HCT116 (cell line): ENCODE measurements around the gene STON2. TPM values are rescaled to one million over a fixed set of nuclear protein-coding genes. Genes with fewer than 3 reads are reported as not detected.

Experiments
- ATAC-seq: fragments of 200-7000 bp; cut with Tn5 transposase; 2 replicates; pipeline ENCODE4 v1.9.1; 2020; ENCODE audit warnings: mild to moderate bottlenecking, moderate library complexity
- BruUV-seq: library from RNA; stranded (reverse); fragments of 400-500 nt; replicated peaks from 2 replicates; lab custom pipeline; 2021; lab: Mats Ljungman, UMichigan
- CTCF ChIA-PET: fragments of 300-600 bp; sonication (Branson Sonifier 250); formaldehyde crosslinking; loops from one replicate; lab custom pipeline; 2021; ENCODE audit warnings: antibody characterized with exemption; lab: Charles Lee
- POLR2A ChIA-PET: fragments of 300-600, 350-600 bp; sonication (Branson Sonifier 250); formaldehyde crosslinking; loops from one replicate; lab custom pipeline; 2021; ENCODE audit warnings: antibody characterized with exemption; lab: Charles Lee
- RAD21 ChIA-PET, 2 experiments: fragments of 300-600 bp; sonication (Branson Sonifier 250); formaldehyde crosslinking; loops; one replicate each; lab custom pipeline; 2023; ENCODE audit warnings: low total read pairs in 2 of 2; ENCODE audit not compliant: uncharacterized antibody in 2 of 2, unreplicated experiment in 2 of 2, low non-redundant PET in 1 of 2; lab: Charles Lee
- DNase-seq: peaks from one replicate; pipeline ENCODE4 v3.0.0-alpha.2; 2010; ENCODE audit warnings: low read depth, low spot score
- H2AFZ ChIP-seq: fragments of 200-600 bp; shearing (Covaris generic), sonication (generic); 2 replicates; pipeline ENCODE4 v1.6.1; 2017; ENCODE audit warnings: low read depth, mixed run types, mixed read lengths, antibody characterized with exemption, low read length; ENCODE audit not compliant: poor library complexity, severe bottlenecking
- H3K27ac ChIP-seq: 2 replicates; pipeline ENCODE4 v1.5.1; 2012; ENCODE audit warnings: low read depth, low read length
- H3K27me3 ChIP-seq: fragments of 200-600 bp; sonication (generic); 2 replicates; pipeline ENCODE4 v1.6.1; 2016; ENCODE audit warnings: mixed run types, low read length, mixed read lengths; ENCODE audit not compliant: insufficient read depth
- H3K36me3 ChIP-seq, 2 experiments: fragments of 200-500 bp in 1 of 2; fragments of 200-600 bp in 1 of 2; sonication (Bioruptor generic) in 1 of 2; sonication (generic) in 1 of 2; 2 replicates each; pipeline versions ENCODE4 v1.5.1 to v1.6.1; 2014 to 2016; ENCODE audit warnings: low read length in 2 of 2, inconsistent platforms in 1 of 2, mixed read lengths in 1 of 2, mixed run types in 1 of 2; ENCODE audit not compliant: insufficient read depth in 2 of 2, control insufficient read depth in 1 of 2
- H3K4me1 ChIP-seq, 2 experiments: fragments of 200-600 bp in 1 of 2; sonication (generic) in 1 of 2; 2 replicates each; pipeline versions ENCODE4 v1.5.1 to v1.6.1; 2012 to 2017; ENCODE audit warnings: low read length in 2 of 2, inconsistent platforms in 1 of 2, mild to moderate bottlenecking in 1 of 2, mixed read lengths in 1 of 2, mixed run types in 1 of 2, moderate library complexity in 1 of 2; ENCODE audit not compliant: insufficient read depth in 2 of 2, control insufficient read depth in 1 of 2
- H3K4me2 ChIP-seq: fragments of 200-600 bp; sonication (generic); 2 replicates; pipeline ENCODE4 v1.6.1; 2017; ENCODE audit warnings: mixed run types, low read length, mixed read lengths
- H3K4me3 ChIP-seq, 2 experiments: fragments of 200-600 bp in 1 of 2; sonication (generic) in 1 of 2; replicated peaks in 1 of 2; 2 replicates each; pipeline ENCODE4 v1.5.1; 2011 to 2016; ENCODE audit warnings: low read length in 2 of 2, control low read depth in 1 of 2, low read depth in 1 of 2, mild to moderate bottlenecking in 1 of 2, mixed read lengths in 1 of 2, mixed run types in 1 of 2
- H3K79me2 ChIP-seq: fragments of 200-600 bp; sonication (generic); 2 replicates; pipeline ENCODE4 v1.6.1; 2017; ENCODE audit warnings: mild to moderate bottlenecking, mixed run types, low read length, moderate library complexity, mixed read lengths; ENCODE audit not compliant: insufficient read depth
- H3K9ac ChIP-seq: fragments of 200-600 bp; sonication (generic); 2 replicates; pipeline ENCODE4 v1.6.1; 2016; ENCODE audit warnings: low read length, mixed read lengths
- H3K9me2 ChIP-seq: fragments of 200-600 bp; sonication (generic), shearing (Covaris generic); 2 replicates; pipeline ENCODE4 v1.6.1; 2017; ENCODE audit warnings: mixed run types, mild to moderate bottlenecking, moderate library complexity; ENCODE audit not compliant: insufficient read depth
- H3K9me3 ChIP-seq, 2 experiments: fragments of 200-500 bp in 1 of 2; fragments of 200-600 bp in 1 of 2; sonication (Bioruptor generic) in 1 of 2; sonication (generic) in 1 of 2; 2 replicates each; pipeline ENCODE4 v1.6.1; 2014 to 2017; ENCODE audit warnings: low read length in 2 of 2, mixed read lengths in 2 of 2, inconsistent platforms in 1 of 2, low read depth in 1 of 2, mild to moderate bottlenecking in 1 of 2, mixed run types in 1 of 2, moderate library complexity in 1 of 2; ENCODE audit not compliant: control insufficient read depth in 1 of 2, insufficient read depth in 1 of 2
- H4K20me1 ChIP-seq: fragments of 200-600 bp; sonication (generic), shearing (Covaris generic); 2 replicates; pipeline ENCODE4 v1.6.1; 2017; ENCODE audit warnings: mixed run types, mild to moderate bottlenecking, moderate library complexity; ENCODE audit not compliant: insufficient read depth
- ATF3 ChIP-seq: IDR thresholded peaks from 2 replicates; pipeline ENCODE4 v1.6.1; 2012
- CBX3 ChIP-seq: IDR thresholded peaks from 2 replicates; pipeline ENCODE4 v1.6.1; 2012; ENCODE audit warnings: low read depth
- CEBPB ChIP-seq: IDR thresholded peaks from 2 replicates; pipeline ENCODE4 v1.6.1; 2012; ENCODE audit warnings: low read depth
- EGR1 ChIP-seq: IDR thresholded peaks from 2 replicates; pipeline ENCODE4 v1.6.1; 2012; ENCODE audit warnings: low read depth
- EZH2phosphoT487 ChIP-seq: fragments of 200-600 bp; IDR thresholded peaks from 2 replicates; pipeline ENCODE4 v1.6.1; 2018; ENCODE audit warnings: antibody characterized with exemption, borderline replicate concordance
- JUND ChIP-seq: IDR thresholded peaks from 2 replicates; pipeline ENCODE4 v1.6.1; 2012
- MAX ChIP-seq: IDR thresholded peaks from 2 replicates; pipeline ENCODE4 v1.6.1; 2012
- POLR2A ChIP-seq: IDR thresholded peaks from 2 replicates; pipeline ENCODE4 v1.7.0; 2011; ENCODE audit warnings: borderline replicate concordance; ENCODE audit not compliant: insufficient read depth, insufficient read length; ENCODE audit errors: extremely low read depth
- POLR2AphosphoS5 ChIP-seq: IDR thresholded peaks from 2 replicates; pipeline ENCODE4 v1.6.1; 2011; ENCODE audit warnings: mild to moderate bottlenecking, low read depth, low read length, moderate library complexity
- RAD21 ChIP-seq: IDR thresholded peaks from 2 replicates; pipeline ENCODE4 v1.6.1; 2012; ENCODE audit warnings: low read depth, mild to moderate bottlenecking
- REST ChIP-seq: IDR thresholded peaks from 2 replicates; pipeline ENCODE4 v1.6.1; 2012; ENCODE audit warnings: low read depth
- SIN3A ChIP-seq: IDR thresholded peaks from 2 replicates; pipeline ENCODE4 v1.6.1; 2012; ENCODE audit warnings: low read depth
- SP1 ChIP-seq: IDR thresholded peaks from 2 replicates; pipeline ENCODE4 v1.6.1; 2012; ENCODE audit warnings: low read depth
- SRF ChIP-seq: IDR thresholded peaks from 2 replicates; pipeline ENCODE4 v1.6.1; 2012; ENCODE audit warnings: low read depth
- TCF7L2 ChIP-seq: IDR thresholded peaks from 2 replicates; pipeline ENCODE4 v1.7.0; 2011; ENCODE audit warnings: borderline replicate concordance, inconsistent platforms; ENCODE audit not compliant: insufficient read depth, insufficient read length; ENCODE audit errors: extremely low read depth
- ZBTB33 ChIP-seq: IDR thresholded peaks from 2 replicates; pipeline ENCODE4 v1.6.1; 2011; ENCODE audit warnings: mild to moderate bottlenecking, low read length, moderate library complexity; ENCODE audit not compliant: insufficient replicate concordance; ENCODE audit errors: extremely low read depth
- ZFX ChIP-seq: fragments of 450-650 bp; IDR thresholded peaks from 2 replicates; pipeline ENCODE4 v1.6.1; 2017
- intact Hi-C: fragments of 100-400 bp; cut with micrococcal nuclease; formaldehyde crosslinking; loops from 2 replicates; pipeline ENCODE4 v1.10.0; 2022
- total RNA-seq: library from RNA; stranded (reverse); gene quantifications from one replicate; pipeline ENCODE4 v1.2.1, GENCODE V29; 2021; ENCODE audit not compliant: unreplicated experiment

Gene STON2
- total RNA-seq, 1 experiment from 2014 or later, result 4.1 TPM

- intact Hi-C loops, result no loop called here
Measured at GRCh38 chr14:81319314-81319713, 80.8 kb downstream of the STON2 start.

GRCh38 chr14:81315341-81315740, 84.8 kb downstream of the STON2 start:
- Histone ChIP-seq H3K79me2 (no peaks in the 10 kb centered on the region), H3K9me2 (no peaks in the 10 kb centered on the region)
- CTCF ChIA-PET, result no interaction called here
- TF ChIP-seq SIN3A (no peak), TCF7L2 (no peak), SP1 (no peak), REST (no peak), CEBPB (no peak), ZBTB33 (no peak), ATF3 (no peak), MAX (no peak), EGR1 (no peak), JUND (no peak), ZFX (no peak), EZH2phosphoT487 (no peak), POLR2A (no peak), CBX3 (no peak)

More at GRCh38 chr14:81319314-81319713, 80.8 kb downstream of the STON2 start:
- H3K4me3 ChIP-seq, result no peak overlapping the region
- CTCF ChIA-PET, result no interaction called here
- RAD21 ChIA-PET, result no interaction called here
- no peak overlapping the region for H3K27ac ChIP-seq
- no peaks in the 10 kb centered on the region for H3K27me3 ChIP-seq
- no peaks in the 10 kb centered on the region for H4K20me1 ChIP-seq
- no TSS peak for BruUV-seq
- ATAC-seq, result no peak
- no peak for DNase-seq
- H3K4me1 ChIP-seq, result peaks cover 7 to 10% of the 10 kb centered on the region in 2 experiments; a peak in 3 of 4 replicates
- H3K79me2 ChIP-seq, result no peaks in the 10 kb centered on the region
- H2AFZ ChIP-seq, result no peak overlapping the region
- no peak overlapping the region for H3K4me2 ChIP-seq
- H3K9me3 ChIP-seq, result no peaks in the 10 kb centered on the region
- no peak overlapping the region for H3K9ac ChIP-seq
- no peak for TF ChIP-seq POLR2AphosphoS5
- TF ChIP-seq ZFX, result no peak
- no peak for TF ChIP-seq EZH2phosphoT487
- TF ChIP-seq SRF, result no peak
- no peak for TF ChIP-seq SIN3A
- TF ChIP-seq POLR2A, result no peak
- TF ChIP-seq CEBPB, result no peak
- no peak for TF ChIP-seq JUND
- no peak for TF ChIP-seq RAD21
- H3K9me2 ChIP-seq, result no peaks in the 10 kb centered on the region
- H3K36me3 ChIP-seq, result no peaks in the 10 kb centered on the region
- POLR2A ChIA-PET, result no interaction called here

More at GRCh38 chr14:81315341-81315740, 84.8 kb downstream of the STON2 start:
- Histone ChIP-seq H4K20me1 (no peaks in the 10 kb centered on the region), H3K4me2 (no peak overlapping the region), H2AFZ (no peak overlapping the region), H3K27me3 (no peaks in the 10 kb centered on the region), H3K36me3 (no peaks in the 10 kb centered on the region), H3K27ac (no peak overlapping the region), H3K4me1 (no peaks in the 10 kb centered on the region), H3K9ac (no peak overlapping the region), H3K4me3 (no peak overlapping the region), H3K9me3 (no peaks in the 10 kb centered on the region)
- BruUV-seq, result no TSS peak
- no peak for DNase-seq
- ATAC-seq, result no peak
- ChIA-PET RAD21 (no interaction called here), POLR2A (no interaction called here)
- intact Hi-C loops, result no loop called here
